ENCODE results near the gene COPZ2. TPM values are rescaled to one million over a fixed set of nuclear protein-coding genes. Genes with fewer than 3 reads are reported as not detected.
"Not testable (repeated sequence)": the region's sequence is repeated elsewhere in the genome, so short reads cannot be mapped to it uniquely, and the experiment has no call there.

The COPZ2 gene
- total RNA-seq, 1 donor from 2014 or later = 17.3 TPM

DNA sequence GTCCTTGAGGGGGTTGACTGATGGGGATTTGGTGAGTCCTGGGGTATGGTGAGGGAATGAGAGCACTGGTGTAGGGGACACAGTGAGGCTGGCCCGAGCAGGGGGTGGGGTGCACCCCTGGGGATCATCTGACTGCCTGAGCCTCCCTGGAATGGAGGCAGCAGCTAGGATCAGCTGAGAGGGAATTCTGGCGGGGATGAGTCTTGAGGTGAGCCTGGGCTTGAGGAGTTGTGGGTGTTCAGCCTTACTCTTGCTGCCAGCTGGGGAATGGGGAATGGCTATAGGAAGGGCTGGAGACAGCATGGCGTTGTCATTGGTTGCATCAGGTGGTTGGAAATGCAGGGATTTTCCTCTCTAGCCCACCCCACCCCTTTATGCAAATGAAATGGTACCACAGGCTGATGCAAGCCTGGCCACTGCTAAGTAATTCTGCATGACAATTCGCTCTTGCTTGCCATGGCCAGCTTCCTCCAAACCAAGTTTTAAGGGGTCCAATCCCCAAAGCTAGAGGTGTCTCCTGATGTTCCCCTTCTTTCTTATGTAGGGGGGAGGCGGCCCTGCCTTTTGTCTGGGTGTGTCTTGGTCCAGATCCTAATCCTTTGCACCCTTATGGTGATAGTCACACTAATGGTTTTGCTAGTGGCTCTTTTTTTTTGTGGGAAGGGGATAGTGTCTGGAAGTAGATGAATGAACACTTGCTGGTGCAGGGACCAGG, 18.1 kb upstream of the COPZ2 start:
- ATAC-seq = peak; percentile 35

DNA sequence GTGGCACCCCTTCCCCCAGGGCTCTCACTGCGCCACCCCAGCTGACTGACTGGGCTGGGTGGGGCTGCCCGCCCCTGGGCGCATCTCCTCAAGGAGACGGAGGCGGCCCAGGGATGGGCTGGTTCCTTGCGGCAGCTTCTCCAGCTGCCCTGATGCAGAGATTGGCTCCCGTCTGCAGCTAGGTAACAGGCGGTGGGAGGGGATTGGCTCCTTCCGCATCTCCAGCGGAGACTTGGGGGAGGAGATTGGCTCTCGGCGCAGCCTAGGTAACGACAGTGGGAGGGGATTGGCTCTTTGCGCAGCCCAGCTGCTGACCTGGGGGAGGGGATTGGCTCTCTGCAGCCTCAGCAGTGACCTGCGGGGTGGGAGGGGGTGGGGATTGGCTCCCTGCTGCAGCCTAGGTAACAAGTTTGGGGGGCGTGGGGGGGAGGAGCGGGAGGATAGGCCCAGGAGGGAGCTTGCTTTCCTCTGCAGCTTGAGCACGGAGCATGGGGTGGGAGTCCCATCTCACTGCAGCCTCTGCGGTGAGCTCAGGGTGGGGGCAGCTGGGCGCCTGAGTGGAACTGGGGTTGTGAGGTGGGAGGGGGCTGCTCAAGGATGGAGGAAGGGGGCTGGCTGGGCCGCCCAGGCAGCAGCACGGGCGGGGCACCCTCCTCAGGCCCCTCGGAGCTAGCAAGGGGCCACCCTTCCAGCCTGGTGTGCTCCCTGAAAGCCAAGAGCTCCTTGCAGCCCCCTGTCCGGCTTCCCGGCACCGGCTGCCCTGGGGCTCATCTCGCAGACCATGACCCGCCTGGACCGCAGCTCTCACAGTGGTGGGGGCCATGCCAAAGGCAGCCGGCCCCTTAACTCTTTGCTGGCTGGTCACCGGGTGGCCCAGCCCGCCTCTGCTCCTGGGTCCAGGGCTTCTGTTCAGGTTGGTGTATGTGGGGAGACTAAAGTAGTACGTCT, 16.9 kb upstream of the COPZ2 start:
- ATAC-seq = peak; percentile 85

DNA sequence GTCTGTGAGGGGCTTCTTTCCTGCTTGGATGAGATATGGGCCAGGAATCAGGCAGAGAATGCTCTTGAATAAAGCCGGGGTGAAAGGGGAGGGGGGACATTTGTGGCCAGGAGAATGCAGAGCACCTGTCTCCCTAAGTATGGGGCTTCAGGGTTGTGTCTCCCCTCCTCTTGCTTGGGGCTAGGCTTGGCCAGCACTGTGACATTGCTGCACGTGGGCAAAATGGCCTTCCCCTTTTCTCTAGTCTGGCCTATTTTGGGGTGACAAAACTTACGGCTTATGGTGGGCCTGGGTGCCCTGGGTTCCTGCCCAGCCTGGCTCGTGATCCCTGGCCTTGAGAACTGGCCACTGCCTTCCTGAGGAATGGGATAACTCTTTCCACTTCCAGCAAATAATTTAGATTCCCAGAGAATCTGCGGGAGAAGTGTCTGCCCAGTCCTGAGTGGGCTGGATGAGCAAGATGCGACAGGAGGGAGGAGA, 16.2 kb upstream of the COPZ2 start:
- ATAC-seq = no peak

DNA sequence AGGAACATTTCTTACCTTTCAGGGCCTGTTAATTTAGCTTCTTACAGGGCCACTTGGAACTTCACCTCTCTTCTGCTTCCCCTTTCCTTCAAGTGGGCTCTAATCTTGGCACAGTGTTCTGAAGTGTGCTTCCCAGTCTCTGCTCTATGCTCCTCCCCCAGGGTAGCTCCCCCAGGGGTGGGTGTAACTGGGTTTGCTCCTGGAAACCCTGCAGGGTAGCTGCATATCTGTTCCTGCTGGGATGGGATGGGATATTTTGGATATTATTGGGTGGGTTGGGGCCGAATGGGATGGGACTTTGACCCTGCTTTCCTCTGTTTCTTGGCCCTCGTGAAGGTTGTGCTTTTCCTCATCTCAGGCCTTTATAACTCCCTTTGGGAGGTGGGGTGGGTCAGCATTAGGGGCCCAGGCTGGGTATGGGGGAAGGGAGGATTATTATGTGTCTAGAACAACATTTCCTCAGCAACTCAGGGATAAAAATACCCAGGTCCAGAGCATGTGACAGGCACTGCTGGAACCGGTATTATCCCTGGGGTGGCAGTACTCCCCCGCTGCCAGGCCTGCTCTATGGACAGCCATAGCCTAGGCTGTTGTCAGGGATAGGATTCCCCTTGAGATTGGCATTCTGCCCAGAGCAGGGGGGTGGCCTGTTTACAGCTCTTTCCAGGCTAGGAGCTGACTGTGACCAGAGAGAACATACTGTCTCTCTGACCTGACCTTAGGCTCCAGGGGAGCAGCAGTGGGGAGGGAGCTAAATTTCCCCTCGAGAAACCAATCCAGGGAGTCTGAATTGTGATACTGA, 15.6 kb upstream of the COPZ2 start:
- no peak for ATAC-seq

DNA sequence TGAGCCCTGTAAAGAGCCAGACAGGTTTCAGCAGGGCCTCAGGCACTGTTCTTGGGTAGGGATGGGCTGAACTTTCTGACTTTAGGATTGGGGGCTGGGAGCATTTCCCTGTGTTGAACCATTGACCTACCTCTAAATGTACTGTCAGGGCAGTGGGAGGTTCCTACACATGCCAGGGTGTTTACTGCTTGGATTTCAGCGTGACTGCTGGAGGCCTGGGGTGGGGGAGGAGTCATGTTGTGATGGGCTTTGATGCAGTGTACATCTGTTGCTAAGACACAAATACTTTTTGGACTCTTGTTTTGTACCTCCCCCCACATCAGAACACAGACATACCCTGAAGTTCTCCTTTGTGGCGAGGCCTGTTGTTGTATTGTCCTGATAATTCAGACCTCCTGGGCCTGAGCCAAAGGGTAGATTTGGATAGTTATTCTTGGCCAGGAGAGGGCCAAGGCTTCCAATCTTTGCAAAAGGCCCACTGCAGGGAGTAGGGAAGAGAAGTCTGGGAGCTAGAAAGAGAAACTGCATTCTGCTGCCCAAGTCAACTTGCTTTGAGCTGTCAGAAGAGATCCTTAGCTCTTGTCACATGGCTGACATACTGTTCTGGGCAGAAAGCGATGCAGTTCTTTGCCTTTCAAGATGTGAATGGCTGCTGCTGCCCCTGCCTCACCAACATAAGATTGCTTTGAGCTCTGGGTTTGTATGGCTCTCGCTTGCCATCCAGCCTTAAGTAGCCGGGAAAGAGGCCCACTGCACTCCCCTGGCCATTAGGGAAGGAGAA, 14.3 kb upstream of the COPZ2 start:
- peak; percentile 2 for ATAC-seq

DNA sequence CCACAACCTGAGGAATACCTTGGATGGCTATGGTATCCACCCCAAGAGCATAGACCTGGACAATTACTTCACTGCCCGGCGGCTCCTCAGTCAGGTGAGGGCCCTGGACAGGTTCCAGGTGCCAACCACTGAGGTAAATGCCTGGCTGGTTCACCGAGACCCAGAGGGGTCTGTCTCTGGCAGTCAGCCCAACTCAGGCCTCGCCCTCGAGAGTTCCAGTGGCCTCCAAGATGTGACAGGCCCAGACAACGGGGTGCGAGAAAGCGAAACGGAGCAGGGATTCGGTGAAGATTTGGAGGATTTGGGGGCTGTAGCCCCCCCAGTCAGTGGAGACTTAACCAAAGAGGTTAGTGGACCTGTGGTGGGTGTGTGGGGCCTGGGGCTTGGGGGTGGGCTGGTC, 13.7 kb upstream of the COPZ2 start:
- ATAC-seq = no peak

DNA sequence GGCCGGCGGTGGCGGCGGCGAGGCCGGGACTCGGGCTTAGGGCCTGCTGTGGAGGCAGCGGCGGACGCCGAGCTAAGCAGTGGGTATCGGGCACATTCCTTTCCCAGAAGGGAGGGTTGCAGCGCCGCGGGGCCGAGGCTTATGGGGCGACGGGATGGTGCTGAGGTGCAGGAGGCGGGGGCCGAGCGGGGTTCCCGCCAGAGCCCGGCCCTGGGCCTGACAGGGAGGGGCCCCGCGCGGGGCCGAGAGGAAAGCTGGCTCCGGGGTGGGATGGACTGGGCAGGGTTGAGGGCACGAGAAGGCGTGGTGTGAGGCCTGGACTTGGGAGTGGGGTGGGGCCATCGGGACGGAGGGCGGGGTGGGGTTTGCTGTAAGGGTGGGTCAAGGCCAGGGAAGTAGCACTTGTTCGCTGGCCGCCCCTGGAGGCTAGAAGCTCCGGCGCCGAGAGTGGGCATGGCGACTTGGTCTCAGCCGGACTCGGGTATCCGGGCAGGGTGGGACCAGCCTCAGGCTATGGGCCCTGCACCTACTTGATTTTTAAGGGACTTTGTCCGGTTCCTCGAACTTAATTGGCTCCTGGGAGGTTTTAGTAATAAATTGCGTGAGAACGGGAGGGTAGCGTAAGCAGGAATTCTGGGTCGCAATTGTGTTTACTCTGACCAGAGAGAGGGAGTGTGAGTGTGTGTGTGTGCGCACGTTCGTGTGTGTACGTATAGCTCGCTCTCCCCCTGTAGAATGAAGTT, 11.0 kb upstream of the COPZ2 start:
- peak; percentile 70 for ATAC-seq

DNA sequence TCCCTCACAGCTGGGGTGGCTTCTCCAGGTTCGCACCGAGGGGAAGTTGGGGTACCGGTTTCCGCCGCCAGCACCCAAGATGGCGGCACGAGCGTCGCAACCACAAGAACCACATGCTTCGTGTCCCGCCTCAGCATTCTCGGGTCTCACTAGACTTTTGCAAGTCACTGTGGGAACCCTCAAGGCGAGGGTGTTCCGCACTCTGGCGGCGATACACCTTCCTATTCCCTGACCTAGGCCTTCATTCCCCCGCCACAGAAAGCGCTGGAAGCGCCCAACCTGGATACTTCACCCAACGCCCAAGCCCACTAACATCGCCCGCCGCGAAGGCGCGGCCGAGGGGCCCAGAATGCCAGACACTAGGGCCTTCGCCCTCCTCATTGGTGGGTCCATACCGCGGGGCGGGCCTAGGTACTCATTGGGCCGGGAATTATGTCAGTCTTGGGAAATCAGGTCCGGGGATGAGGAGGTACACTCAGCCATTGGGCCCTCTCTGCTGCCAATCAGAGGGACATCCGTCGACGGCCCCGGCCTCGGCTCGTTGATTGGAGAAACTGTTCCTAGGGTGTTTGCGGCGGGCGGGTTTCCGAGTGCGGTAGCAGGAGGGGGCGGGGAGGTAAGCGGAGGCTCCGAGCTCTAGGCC, 10.3 kb upstream of the COPZ2 start, which contains the start of gene NFE2L1:
NFE2L1 (plus strand) TSS at position 619 of the 643 bp plus-strand sequence. CDS start 2,760 bp downstream, outside the sequence.
- ATAC-seq = peak; percentile 94

DNA sequence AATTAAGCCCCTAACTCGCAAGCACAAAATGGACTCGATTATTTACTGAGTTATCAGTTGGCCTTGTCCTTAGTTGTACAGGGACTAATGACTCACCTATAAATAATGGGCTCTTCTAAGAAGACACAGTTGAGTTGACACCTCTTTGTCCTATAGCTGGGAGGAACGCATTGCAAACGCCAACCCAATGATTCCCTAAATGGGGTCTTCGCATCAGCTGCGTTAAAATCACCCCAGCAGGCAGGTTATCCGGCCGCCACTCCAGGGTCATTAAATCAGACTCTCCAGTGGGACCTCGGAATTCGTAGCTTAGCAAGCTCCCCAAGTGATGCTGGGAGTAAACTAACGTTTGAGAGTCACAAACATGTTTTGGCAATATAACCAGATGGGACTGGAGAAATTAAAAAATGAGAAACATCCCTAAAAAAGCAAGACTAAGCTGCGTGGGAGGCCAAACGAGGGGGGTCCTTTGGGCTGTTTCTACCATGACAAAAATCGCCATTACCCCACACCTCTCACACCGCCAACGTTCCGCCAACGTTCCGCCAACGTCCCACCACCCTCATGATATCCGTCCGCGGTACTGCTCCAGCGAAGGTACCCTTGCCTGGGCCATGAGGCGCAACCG, 9.6 kb upstream of the COPZ2 start:
- ATAC-seq = no peak

DNA sequence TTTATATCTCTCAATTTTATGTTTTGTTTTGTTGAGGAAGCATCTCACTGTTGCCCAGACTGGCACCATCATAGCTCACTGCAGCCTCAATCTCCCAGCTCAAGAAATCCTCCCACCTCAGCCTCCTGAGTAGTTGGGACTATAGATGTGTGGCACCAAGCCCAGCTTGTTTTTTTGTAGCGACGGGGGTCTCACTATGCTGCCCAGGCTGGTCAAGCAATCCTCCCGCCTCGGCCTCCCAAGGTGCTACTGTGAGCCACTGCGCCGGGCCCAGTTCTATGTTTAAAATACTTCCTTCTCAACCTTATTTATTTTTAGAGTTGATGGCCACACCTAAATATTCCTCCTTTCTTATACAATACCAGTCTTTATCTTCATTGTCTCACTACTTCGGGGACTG, 8.7 kb upstream of the COPZ2 start:
- ATAC-seq = no peak

DNA sequence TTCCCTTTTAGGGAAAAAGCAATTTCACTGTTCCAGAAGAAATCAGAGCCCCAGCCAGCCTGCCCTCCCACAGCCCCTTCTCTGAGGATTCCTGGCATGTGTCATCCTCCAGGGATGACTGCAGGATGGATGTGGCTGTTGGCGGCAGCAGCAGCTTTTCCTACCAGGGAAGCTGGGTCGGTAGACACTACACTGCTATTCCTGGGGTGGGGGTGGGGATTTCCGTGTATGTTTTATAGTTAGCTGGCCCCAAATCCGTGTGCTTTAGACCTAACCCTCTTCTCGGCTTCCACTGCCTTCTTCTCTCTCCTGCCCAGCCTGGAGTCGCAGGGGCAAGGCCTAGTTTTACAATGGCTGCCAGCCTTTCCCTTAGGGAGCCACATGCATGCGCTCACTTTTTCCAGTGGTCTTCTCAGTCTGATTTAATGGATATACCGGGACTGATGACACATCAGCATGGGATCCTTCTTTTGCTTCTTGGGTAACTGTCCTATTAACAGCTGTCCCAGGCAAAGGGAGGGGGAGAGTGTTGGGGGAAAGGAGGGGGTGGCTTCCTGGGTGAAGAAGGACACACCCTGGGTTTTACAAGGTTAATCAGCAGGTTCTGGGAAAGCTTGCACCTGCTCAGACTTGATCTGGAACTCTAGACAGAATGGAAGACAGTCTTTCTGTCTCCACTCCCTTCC, 7.9 kb upstream of the COPZ2 start:
- peak; percentile 46 for ATAC-seq

DNA sequence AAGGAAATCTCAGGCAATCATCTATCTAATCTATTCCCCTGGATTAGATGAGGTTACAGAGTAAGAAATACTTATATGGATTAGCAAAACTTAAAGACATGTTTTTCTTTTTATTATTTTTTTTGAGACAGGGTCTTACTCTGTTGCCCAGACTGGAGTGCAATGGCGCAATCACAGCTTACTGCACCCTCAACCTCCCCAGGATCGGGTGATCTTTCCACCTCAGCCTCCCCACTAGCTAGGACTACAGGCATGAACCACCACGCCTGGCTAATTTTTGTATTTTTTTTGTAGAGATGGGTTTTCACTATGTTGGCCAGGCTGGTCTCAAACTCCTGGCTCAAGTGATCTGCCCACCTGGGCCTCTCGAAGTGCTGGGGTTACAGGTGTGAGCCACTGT, 7.3 kb upstream of the COPZ2 start:
- no peak for ATAC-seq

DNA sequence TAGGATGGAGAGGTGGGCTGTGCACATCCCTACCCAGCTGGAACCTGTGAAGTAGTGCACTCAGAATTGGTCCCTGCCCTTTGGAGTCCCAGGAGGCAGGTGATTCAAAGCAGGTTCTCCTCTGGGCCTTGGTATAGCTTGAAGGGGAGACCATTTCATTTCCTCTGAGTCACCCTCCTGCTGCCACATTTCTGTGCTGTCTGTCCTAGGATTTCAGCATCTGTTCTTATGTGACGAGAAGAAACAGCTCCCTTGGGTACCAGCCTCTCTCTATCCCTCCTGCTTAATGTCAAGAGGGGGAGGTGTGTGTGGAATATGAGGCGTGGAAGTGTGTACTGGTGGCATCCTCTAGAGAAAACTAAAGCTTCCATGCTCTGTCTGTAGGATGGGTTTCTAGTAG, 5.6 kb upstream of the COPZ2 start:
- no peak for ATAC-seq

DNA sequence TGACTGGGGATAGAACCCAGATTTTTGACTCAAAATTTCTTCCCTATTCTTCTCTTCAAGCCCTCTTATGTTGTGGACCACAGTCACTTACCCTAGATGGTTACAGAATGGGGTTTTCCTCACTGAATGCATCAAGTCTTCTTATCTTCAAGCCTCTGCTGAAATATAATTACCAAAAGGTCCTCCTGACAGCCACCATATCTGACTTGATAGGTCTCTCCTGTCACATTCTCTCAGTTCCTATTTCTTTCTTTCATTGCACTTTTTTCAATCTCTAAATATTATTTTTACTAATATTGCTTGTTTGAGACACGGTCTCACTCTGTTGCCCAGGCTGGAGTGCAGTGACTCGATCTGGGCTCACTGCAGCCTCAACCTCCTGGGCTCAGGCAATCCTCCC, 1.1 kb upstream of the COPZ2 start:
- no peak for ATAC-seq

DNA sequence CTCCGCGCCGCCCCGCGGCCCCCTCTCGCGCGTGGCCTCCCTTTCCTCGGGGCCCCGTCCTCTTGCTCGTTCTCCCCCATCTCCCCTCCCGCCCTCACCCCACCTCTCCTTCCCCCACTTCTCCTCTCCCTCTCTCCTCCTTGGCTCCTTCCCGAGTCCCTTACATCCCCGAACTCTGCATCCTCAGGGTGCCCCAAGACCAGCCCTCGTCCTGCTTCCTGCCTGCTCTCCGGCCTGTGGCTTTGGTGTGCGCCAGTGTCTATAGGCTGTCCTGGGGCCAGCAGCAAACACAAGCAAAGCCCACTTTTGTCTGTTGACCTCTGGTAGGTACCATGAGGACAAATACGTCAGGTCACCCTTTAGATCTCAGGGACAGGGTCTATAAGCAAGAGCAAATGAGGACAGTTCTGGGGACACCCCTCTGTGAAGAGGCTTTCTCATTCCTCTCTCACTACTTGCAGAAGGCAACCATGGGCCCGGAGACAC, 284 bp upstream of the COPZ2 start:
- no peak for ATAC-seq

DNA sequence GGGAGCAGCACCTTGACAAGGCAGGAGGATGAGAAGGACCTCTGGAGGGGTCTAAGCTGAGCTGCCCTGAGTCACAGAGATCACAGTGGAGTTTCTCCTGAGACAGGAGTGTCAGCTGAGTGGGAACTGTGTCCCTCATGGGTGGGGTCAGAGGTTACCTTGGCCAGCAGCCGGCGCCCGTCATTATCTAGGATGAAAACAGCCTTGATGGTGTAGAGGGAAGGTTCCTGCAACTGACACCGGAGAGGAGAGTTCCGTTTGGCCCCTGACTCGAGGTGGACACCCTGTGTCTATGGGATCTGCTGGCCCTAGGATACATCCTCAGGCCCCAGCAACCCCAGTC, 933 bp downstream of the COPZ2 start:
- no peak for ATAC-seq

DNA sequence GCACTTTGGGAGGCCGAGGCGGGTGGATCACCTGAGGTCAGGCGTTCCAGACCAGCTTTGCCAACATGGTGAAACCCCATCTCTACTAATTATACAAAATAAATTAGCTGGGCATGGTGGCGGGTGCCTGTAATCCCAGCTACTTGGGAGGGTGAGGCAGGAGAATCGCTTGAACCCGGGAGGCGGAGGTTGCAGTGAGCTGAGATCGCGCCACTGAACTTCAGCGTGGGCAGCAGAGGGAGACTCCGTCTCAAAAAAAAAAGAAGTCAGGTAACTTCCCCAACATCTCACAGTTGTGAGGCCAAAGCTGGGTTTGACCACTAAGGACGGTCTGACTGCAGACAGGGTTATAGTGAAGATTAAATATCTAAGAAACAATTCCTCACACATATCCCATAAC, 2.9 kb downstream of the COPZ2 start:
- ATAC-seq = not testable (repeated sequence)

DNA sequence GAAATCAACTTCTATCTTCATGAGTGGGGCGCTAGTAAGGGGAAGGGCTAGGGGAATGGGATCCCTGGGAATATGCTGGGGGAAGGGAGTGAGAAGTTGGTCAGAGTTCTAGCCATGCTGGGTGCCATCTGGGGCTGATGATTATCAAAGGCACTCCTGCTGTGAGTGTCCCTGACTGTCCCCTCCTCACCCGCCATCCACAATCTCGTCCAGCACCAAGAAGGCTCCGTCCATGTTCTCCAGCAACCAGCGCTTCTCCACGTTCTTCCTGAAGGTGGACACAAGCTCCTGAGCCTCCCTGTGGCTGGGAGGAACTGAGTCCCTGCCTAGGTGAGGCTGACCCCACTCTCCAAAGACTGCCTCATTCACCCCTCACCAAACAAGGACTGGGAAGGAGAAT, 5.6 kb downstream of the COPZ2 start:
- ATAC-seq = no peak

DNA sequence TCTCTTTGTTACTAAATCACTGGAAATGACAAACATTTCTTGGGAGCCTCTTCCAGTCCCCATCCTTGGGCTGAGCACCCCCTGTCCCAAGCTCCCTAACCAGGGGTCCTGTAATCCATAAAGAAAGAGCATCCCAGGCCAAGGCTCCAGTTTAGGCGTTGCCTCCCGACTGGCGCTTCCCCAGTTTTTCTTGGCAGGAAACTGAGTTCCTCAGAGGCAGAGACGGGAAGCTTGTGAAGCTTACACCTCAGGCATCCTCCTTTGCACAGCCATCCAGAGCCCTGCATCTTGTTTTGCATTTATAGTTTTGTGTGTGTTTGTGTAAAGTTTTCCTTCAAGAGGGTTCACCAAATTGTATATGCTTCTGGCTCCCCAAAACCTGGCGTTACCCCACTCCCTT, 7.1 kb downstream of the COPZ2 start:
- no peak for ATAC-seq

DNA sequence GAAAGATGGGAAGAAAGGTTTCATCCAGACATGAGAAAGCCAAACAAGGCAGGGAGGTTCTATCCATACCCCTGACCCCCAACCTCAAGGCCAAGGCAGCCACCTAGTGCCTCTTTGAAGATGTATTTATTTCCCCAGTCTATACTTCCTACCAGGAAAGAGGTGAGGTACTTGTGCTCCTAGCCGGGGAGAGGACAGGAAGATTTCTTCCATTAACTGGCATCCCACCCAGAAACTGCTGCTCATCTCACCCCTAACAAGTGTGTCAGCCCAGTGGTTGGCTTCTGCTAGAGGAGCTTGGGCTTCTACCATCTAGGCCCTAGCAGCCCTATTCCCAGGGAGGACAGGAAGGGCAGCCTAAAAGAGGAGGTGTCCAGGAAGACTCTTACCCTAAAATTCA, 8.9 kb downstream of the COPZ2 start:
- ATAC-seq = no peak

All from esophagus mucosa (tissue), 1 donor.